ENCODE measurements around the gene GRK3. TPM values are rescaled to one million over a fixed set of nuclear protein-coding genes. Genes with fewer than 3 reads are reported as not detected.

GRK3 gene
- total and polyA plus RNA-seq, 12 donors, result 0.97 to 9.0 (median 5.2) TPM

DNA sequence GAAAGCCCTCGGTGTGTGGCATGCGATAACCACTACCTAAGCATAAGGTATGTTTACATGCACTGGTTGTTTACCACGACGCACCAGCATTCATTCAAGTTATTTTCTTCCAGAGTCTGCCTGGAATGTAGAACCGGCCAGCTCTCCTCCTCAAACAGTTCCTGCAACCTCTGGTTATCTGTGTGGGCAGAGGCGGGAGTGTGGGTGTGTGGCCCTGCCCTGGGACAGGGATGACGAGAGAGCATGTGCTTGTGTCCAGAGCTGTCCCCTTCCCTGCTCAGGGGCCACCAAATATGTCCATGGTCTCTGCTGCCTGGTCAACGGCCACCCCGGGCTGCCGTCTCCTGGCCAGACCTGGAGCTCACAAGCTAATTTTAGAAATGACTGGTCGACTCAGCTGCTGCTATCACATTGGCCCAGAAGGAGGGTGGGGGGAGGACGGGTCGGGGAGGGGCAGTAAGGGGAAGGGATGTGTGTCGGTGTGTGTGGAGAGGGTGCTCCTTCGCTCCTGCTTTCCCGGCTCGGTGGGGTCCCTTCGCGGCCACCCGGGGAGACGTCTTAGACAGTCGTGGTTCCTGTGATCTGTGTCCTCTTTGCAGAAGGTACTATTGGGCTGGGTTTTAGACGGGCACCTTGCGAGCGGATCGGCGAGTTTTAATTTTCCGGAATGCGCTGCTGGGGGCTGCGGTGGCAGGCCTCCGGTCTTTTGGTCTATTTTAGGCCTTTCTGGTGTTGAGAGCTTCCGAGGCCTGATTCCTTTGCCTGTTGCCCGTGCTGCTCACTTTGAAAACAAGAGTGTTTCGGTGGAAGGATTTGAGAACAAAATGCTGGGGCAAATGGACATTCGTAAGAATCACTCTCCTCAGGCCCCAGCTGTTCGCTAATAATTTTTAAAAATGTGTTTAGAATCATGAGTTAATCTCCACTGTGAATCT, 177.5 kb downstream of the GRK3 start, which contains the start of gene MYO18B:
Gene MYO18B (plus strand): TSS at position 497 of the 935 bp plus-strand sequence. CDS start 18,905 bp downstream, outside the sequence.
- Histone ChIP-seq H3K4me1 (peaks cover 0 to 26% (median 5%) of the 10 kb centered on the region in 9 donors), H3K36me3 (no peaks in the 10 kb centered on the region), H3K9me3 (no peaks in the 10 kb centered on the region), H3K4me3 (peak within 1 kb of the TSS; percentile 9 to 63 (median 51)), H3K27me3 (peaks cover 0 to 3% (median 0%) of the 10 kb centered on the region in 7 donors), H3K27ac (peak within 1 kb of the TSS; percentile 75 to 96 (median 89))
- intact Hi-C loops (cut with DNase I), result no loop called here
- 38 to 49% methylated on average over 35 to 36 of the region's 36 CpGs for WGBS, 2 donors
- DNase-seq, result peak; percentile 70 to 84
- TF ChIP-seq, protein P1, sequence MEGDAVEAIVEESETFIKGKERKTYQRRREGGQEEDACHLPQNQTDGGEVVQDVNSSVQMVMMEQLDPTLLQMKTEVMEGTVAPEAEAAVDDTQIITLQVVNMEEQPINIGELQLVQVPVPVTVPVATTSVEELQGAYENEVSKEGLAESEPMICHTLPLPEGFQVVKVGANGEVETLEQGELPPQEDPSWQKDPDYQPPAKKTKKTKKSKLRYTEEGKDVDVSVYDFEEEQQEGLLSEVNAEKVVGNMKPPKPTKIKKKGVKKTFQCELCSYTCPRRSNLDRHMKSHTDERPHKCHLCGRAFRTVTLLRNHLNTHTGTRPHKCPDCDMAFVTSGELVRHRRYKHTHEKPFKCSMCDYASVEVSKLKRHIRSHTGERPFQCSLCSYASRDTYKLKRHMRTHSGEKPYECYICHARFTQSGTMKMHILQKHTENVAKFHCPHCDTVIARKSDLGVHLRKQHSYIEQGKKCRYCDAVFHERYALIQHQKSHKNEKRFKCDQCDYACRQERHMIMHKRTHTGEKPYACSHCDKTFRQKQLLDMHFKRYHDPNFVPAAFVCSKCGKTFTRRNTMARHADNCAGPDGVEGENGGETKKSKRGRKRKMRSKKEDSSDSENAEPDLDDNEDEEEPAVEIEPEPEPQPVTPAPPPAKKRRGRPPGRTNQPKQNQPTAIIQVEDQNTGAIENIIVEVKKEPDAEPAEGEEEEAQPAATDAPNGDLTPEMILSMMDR (IDR thresholded peaks at IDR 0.05), result no peak
- ATAC-seq, result peak; percentile 90 to 96 (median 94)

DNA sequence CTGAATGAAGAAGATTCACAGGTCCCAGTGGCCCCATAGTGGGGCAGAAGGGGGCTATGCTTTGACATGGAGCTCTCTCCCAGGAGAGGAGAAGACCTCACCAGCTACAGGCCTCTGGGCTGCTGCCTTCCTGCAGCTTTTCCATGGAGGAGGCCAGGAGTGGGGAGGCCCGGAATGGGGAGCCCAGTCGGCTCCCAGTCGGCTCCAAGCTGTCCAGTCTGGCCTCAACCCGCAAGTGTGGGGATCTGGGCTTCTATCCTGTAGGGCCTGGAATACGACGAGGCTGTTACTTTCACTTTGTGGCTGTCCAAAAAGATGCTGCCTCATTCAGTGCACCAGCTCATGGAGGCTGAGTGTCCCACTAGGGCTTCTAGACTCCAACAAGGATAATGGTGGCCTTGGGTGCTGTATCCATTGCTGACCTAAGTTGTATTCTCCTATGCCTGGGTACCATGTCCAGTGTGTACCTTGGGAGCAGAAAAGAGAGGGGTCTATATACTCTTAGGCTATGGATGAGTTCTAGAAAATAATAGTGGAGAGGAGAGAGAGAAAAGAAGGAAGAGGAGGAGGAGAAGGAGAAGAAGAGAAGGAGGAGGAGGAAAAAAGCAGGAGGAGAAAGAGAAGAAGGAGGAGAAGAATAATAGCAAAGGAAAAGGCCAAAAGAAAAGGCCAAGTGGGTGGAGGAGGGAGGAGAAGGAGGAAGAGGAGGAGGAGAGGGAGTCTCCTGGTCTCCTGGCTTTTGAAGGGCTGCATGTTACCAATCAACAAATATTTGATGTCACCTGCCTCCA, 178.6 kb downstream of the GRK3 start:
- DNase-seq (no peak), ATAC-seq (peak in 7 of 8 donors; percentile 2 to 25 (median 8))
- intact Hi-C loops (cut with DNase I), result no loop called here
- H3K4me1 ChIP-seq, result peaks cover 0 to 38% (median 16%) of the 10 kb centered on the region in 9 donors
- H3K27ac ChIP-seq, result peak overlapping the region; percentile 75 to 96 (median 89)
- H3K9me3 ChIP-seq, result no peaks in the 10 kb centered on the region
- WGBS, 2 donors, result 38 to 56% methylated on average over 6 of the region's 6 CpGs
- TF ChIP-seq, protein P1 (IDR thresholded peaks at IDR 0.05), result no peak
- peak overlapping the region; percentile 9 to 63 (median 51) for H3K4me3 ChIP-seq
- no peaks in the 10 kb centered on the region for H3K36me3 ChIP-seq
- peaks cover 0 to 3% (median 0%) of the 10 kb centered on the region in 7 donors for H3K27me3 ChIP-seq

DNA sequence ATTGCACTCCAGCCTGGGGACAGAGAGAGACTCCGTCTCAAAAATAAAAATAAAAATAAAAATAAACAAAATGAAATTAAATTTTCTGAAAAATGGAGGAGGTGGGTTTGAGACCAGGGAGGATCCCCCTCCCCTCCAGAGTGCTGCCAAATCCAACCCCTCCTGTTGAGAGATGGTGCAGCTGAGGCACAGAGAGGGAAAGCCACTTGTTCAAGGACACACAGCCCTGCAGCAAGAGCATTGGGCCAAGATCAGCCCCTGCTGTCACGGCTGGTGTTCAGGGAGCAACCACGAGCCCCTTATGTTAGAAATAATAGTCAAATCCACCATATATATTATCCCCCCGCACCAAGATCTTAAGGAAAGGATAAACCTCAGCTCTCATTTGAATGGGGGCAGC, 180.2 kb downstream of the GRK3 start:
- intact Hi-C loops (cut with DNase I), result no loop called here
- 82 to 88% methylated on average over 4 of the region's 4 CpGs for WGBS, 2 donors
- TF ChIP-seq, protein P1 (IDR thresholded peaks at IDR 0.05), result no peak
- Histone ChIP-seq H3K27ac (peak overlapping the region in 6 of 10 donors; percentile 20 to 96 (median 92)), H3K9me3 (no peaks in the 10 kb centered on the region), H3K4me3 (peak overlapping the region in 8 of 10 donors; percentile 12 to 63 (median 54)), H3K36me3 (no peaks in the 10 kb centered on the region), H3K4me1 (peaks cover 8 to 54% (median 28%) of the 10 kb centered on the region in 9 donors), H3K27me3 (peaks cover 0 to 3% (median 0%) of the 10 kb centered on the region in 7 donors)
- DNase-seq (no peak), ATAC-seq (no peak)
